Muscle of back (tissue), 13 donors: Measurements from ENCODE around the gene SPAM1. TPM values are rescaled to one million over a fixed set of nuclear protein-coding genes. Genes with fewer than 3 reads are reported as not detected.
"Not testable (repeated sequence)": the region's sequence is repeated elsewhere in the genome, so short reads cannot be mapped to it uniquely, and the experiment has no call there.

Source experiments
- DNase-seq, 3 donors: peaks; one replicate each; pipeline versions ENCODE4 v3.0.0 to v3.0.0-alpha.2; 2013
- long read RNA-seq, 9 donors: transcript quantifications; one replicate each; lab custom pipeline, GENCODE V29; 2026
- polyA plus RNA-seq, 10 donors: library from polyadenylated mRNA; unstranded; fragments of 120-200 nt; gene quantifications; one replicate each; pipeline ENCODE4 v1.2.1, GENCODE V29; 2013; ENCODE audit not compliant: insufficient read length in 10 of 10

SPAM1 gene, protein sequence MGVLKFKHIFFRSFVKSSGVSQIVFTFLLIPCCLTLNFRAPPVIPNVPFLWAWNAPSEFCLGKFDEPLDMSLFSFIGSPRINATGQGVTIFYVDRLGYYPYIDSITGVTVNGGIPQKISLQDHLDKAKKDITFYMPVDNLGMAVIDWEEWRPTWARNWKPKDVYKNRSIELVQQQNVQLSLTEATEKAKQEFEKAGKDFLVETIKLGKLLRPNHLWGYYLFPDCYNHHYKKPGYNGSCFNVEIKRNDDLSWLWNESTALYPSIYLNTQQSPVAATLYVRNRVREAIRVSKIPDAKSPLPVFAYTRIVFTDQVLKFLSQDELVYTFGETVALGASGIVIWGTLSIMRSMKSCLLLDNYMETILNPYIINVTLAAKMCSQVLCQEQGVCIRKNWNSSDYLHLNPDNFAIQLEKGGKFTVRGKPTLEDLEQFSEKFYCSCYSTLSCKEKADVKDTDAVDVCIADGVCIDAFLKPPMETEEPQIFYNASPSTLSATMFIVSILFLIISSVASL
- not detected for polyA plus RNA-seq
- long read RNA-seq, donor 1, result 0 reads
- long read RNA-seq, donor 2, result 0 reads
- long read RNA-seq, donor 3, result 0 reads
- long read RNA-seq, donor 4, result 0 reads
- long read RNA-seq, donor 5, result 0 reads
- long read RNA-seq, donor 6, result 0 reads
- long read RNA-seq, donor 7, result 0 reads
- long read RNA-seq, donor 8, result 0 reads
- long read RNA-seq, donor 9, result 0 reads

DNA sequence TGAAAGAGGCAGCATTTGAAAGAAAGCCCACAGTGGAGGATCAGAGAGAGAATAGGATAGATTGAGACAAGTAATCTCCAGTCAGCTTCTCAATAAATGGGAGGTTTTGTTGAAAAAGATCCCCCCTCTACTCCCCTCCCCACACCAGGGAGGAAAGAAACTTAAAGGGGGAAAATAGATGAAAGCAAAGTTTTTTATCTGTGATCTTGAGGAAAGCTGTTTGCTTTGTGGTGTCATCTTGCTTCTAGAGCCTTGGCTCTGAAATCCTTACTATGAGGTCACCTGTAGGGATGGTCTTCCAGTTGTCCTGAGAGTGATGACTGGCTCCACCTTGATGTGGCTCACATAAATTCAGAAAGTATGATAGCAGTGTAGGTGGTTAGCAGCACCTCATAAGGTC is at the start of gene SPAM1:
Gene SPAM1 (plus strand): TSS at position 301 of the 400 bp plus-strand sequence. CDS start 28,330 bp downstream, outside the sequence.
- DNase-seq, result no peak

DNA sequence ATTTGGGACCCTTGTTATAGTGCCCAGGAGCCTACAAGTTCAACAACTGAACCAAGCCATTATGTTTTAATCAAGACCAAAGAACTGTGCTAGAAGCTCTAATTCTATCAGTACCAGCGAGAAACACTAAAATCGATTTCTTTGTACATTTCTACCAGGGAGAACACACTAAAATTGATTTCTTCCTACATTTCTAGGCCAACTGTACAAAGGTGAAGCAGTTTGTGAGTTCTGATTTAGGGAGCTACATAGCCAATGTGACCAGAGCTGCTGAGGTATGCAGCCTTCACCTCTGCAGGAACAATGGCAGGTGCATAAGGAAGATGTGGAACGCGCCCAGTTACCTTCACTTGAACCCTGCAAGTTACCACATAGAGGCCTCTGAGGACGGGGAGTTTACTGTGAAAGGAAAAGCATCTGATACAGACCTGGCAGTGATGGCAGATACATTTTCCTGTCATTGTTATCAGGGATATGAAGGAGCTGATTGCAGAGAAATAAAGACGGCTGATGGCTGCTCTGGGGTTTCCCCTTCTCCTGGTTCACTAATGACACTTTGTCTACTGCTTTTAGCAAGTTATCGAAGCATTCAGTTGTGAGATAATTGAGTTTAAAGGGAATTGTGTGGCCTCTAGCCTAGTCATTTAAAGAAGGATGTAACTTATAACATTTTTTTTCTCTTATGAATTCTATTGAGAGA is 48.3 kb upstream of the SPAM1 start:
- no peak for DNase-seq

DNA sequence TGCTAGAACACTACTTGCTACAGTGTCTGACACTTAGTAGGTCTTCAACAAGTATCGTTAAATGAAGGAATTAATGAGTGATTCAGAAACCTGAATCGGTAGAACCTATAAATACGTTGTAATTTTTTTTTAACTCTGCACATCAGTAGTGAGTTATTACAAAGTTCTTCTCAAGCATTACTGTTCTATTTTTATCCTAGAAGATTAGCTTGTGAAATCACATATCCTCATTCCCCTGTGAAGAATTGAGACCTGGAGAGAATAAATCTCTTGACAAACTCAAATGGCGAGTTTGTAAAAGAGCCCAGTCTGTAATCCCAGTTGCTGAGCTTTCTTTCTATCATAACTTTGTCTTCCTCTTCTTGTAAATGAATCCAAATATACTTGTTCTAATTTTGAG is 45.4 kb upstream of the SPAM1 start:
- DNase-seq, result no peak

DNA sequence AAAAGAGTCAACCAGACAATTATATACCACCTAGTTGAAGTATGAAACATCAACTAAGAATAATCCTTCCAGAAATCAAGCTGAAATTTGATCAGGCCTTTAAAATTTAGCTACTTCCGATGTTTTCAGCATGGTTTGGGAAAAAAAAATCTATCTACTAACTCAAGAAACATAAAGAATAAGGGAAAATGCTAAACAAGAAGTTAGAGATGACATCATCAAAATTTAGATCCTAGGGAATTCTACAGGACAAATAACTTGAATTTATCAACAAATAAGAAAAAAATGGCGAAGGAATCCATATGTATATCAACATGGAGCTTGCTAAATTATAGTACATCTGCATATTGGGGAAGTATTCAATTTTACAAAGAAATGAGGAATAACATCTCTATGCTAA is 43.7 kb upstream of the SPAM1 start:
- no peak for DNase-seq

DNA sequence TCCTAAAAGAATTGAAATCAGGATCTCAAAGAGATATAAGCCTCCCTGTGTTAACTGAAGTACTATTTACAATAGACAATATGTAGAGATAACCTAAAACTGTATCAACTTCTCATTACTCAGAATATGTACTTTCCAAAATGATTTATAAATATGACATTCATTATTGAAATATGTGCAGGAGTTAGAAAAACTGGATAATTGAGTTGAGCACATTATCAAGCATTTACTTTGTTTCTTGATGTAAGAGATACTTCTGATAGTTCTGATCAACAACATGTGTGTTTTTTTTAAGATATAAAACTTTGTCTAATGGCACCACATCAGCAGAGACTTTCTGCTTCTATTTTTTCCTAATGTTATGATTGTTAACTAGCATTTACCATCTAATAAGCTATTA is 41.9 kb upstream of the SPAM1 start:
- DNase-seq, result no peak

DNA sequence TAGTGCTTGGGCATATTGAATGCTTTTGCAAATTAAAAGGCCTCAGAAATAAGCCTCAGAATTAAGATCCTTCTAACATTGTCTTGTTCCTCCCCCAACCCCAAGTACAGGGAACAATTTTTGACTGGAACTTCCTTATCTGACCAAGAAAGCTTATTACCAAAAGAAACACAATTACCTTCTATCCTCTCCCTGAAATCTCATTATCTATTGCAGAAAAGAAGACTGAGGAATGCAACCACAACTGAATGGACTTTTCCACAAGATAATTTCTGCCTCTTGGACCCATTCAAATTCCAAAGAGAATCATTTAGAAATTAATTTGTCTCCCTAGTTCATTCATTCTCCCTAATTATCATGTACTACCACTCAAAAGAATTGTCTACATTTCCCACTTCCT is 36.8 kb upstream of the SPAM1 start:
- DNase-seq, result no peak

DNA sequence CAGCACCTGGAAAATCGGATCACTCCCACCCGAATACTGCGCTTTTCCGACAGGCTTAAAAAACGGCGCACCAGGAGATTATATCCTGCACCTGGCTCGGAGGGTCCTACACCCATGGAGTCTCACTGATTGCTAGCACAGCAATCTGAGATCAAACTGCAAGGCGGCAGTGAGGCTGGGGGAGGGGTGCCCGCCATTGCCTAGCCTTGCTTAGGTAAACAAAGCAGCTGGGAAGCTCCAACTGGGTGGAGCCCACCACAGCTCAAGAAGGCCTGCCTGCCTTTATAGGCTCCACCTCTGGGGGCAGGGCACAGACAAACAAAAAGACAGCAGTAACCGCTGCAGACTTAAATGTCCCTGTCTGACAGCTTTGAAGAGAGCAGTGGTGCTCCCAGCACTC is 30.3 kb upstream of the SPAM1 start:
- not testable (repeated sequence) for DNase-seq

DNA sequence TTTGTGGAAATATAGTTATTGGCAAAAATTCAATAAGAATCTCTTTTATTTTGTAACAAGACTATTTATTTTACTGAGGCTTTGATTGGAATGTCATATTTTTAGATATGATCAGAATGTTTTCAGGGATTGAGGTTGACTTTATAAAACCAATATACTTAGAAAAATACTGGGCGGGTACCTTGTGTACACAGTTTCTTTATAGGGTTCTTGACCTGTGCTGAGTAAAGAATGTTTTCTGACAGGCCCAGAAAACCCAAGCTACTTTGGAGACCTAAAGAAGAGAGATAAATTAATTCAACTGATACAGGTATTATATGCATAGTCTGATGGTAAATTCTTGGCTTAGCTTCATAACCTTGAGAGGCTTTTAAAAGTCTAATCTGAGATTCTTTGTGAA is 23.9 kb upstream of the SPAM1 start:
- DNase-seq, result no peak

DNA sequence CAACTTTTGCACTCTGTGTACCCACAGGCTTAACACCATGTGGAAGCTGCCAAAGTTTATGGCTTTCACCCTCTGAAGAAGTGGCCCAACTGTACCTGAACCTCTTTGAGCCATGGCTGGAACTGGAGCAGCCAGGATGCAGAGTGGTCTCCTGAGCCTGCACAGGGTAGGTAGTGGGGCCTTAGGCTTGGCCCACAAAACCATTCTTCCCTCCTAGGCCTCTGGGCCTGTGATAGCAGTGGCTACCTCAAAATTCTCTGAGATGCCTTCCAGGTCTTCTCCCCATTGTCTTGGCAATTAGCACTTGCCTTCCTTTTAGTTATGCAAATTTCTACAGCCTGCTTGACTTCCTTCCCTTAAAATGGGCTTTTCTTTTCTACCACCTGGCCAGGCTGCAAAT is 19.3 kb upstream of the SPAM1 start:
- DNase-seq, result no peak

DNA sequence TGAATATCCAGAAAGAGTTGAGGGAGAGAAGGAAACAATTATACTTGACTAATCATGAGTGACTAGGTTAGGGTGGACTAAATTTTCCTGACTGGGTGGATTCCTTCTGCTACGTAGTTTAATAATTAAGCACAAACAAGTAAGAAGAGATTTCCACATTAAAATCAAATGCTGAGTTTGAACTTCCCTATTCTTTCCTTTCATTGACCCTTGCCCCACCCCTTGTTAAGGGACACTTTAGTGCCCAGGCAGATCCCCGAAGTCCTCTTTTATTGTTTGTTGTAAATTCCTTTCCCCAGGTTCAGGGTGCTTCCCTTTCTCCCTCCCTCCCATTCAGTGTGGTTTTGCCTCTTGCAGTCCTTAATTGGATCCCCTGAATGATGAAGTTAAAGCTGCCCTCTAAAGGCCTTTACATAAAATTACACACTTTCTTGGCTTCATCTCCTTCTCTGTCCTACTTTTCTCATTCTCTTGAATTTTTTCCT is 8.8 kb upstream of the SPAM1 start:
- DNase-seq, result no peak

DNA sequence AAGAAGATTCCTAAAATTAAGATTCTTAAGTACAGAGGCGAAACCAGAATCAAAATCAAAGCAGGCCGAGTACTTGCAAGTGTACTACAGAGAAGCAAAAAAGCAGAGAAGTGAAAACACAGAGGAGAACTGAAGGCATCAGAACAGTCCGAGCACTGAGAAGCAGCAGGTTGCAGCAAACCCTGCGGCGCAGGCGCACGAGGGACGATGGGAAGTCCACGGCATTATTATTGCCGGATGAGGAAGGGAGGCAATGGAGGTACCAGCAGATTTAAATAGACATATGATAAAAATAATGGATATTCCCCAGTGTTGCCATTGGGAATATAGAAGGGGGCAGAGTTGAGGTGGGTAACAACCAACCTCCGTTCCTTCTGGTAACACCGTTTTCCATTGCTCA is 7.2 kb upstream of the SPAM1 start:
- DNase-seq, result no peak

DNA sequence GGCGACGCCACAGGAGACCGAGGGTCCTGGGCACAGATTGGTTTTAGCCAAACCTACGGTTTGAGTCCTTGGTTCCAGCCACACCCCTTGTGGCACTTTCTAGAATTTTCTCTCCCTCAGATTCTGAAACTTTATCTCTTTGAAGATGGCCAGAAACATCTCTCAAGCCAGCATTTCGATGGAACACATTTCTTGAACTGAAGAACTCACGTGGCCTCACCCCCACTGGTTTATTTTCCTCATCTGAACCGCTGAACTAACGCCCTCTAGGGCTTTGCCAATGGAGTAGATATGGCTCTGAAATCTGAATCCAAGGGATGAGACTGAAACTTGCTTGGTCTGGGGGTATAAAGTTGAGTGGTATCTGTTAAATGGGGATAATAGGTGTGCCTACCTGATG is 6.7 kb upstream of the SPAM1 start:
- DNase-seq, result no peak

DNA sequence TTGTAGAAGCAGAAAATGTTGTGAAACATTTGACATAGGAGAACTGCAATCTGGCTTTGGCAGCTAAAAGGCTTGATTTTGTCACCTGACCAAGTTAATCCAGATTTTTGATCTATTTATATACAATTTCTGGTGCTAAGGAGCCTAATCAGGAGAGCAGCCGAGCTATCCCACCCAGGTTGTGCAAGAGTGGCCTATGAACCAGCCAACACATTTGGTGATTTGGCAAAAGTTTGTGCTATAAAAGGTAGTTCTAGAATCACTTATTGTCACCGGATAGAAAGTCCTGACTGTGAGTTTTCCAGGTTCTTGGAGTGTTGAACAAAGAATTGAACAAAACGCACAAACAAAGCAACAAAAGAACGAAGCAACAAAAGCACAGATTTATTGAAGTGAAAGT is 1.4 kb upstream of the SPAM1 start:
- no peak for DNase-seq

DNA sequence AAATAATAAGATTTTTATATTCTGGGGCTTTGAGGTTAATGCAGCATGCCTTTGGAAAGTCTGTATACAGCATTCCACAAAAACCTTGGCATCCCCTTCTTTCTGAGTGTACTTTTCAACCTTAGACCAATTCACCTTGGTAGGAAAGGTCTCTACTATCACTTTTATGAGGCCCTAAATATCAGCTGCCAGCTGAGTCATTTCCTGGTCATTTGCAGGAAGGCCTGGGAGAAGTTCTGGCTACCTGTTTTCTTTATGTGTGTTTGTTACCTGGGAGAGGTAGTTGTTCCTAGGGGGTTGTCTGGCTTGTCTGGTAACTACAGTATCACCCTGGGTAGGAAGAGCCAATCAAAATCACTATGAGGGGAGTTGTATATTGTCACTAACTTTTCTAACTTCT is 4.1 kb downstream of the SPAM1 start:
- no peak for DNase-seq

DNA sequence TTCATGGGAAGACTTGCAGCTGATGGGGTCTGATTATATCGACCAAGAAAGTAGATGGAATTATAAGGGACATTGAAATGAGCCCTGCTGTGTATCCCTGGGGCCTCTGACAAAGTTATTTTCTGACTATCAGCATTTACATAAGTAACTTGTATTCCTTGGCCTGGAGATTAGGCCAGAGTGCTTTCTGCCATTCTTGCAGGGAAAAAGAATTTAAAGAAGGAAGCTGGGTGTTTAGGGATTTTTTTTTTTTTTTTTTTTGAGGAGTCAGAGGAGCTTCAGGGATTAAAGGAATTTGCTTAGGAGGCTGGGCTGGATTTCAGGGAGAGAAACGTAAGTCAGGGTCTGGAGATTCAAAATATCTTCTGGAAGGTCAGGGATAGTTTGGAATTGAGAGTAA is 4.6 kb downstream of the SPAM1 start:
- DNase-seq, result no peak

DNA sequence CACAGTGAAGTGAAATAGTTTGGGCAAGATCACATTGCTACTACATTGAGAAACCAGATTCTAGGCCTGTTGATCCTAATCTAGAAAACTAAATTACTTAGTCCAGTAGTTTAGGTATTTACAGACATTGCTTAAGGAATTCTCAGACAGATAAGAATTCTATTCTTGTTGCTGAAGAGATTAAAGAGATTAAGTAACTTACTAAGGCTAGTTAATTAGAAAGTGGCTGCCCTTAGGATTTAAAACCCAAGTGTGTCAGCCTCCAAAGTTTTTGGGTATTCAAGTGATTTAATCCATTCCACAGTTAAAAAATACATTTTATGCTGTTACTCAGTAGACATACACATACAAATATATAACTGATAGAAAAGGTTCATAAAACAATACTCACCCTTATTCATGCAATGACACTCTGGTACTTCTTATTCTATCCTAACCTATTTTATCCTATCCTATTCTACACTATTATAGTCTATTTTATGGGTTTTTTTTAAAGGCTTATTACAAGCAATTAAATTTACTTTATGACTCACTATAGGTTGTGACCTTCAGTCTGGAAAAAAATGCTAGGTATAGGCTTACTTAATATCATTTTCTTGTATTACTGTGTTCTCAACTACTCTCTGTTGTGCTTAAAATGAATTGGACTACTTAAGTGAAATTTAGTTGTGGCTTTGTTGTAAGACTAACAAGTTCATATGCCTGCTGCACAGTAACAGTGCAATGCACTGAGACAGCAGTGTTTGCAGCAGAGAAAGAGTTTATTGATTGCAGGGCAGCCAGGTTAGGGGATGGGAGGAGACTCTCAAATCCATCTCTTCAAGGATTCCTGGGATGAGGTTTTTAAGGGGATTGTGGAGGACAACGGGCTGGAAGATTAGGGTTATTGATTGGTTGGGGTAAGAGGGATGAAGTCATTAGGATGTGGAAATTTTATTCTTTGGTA is 10.7 kb downstream of the SPAM1 start:
- DNase-seq, result no peak

DNA sequence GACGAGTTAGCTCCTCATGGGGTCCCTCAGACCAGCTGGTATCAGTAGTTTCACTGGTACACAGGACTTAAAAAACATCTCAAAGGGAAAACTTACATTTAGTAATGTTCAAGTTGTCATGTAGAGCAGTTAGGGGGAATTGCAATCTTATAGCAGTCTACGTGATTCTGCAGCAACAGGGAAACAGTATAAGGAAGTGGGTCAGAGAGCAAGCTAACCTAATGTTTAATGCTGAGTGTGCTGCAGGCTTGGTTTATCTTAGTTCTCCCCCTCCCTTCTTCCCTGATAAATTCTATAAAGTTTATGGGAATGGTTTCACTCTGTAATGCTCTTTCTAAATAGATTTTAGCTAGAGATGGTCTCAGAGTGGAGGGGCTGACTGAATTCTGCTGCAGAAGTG is 11.3 kb downstream of the SPAM1 start:
- DNase-seq, result no peak

DNA sequence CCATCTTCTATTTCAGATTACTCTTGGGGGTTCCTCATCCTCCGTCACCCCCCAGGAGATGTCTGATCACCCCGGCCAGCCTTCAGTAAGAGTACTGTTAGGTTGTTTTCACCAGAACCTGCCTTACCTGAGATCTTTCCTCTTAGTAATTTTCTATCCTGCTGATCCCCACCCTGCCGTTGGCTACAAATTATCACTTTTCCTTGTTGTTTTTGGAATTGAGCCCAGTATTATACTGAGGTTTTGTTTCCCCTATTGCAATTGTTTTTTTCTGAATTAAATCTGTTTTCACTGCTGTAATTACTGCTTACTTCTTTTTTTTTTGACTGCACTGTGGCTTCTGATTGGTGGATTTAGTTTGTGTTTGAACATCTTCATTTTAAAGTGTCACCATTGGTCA is 14.7 kb downstream of the SPAM1 start:
- no peak for DNase-seq

DNA sequence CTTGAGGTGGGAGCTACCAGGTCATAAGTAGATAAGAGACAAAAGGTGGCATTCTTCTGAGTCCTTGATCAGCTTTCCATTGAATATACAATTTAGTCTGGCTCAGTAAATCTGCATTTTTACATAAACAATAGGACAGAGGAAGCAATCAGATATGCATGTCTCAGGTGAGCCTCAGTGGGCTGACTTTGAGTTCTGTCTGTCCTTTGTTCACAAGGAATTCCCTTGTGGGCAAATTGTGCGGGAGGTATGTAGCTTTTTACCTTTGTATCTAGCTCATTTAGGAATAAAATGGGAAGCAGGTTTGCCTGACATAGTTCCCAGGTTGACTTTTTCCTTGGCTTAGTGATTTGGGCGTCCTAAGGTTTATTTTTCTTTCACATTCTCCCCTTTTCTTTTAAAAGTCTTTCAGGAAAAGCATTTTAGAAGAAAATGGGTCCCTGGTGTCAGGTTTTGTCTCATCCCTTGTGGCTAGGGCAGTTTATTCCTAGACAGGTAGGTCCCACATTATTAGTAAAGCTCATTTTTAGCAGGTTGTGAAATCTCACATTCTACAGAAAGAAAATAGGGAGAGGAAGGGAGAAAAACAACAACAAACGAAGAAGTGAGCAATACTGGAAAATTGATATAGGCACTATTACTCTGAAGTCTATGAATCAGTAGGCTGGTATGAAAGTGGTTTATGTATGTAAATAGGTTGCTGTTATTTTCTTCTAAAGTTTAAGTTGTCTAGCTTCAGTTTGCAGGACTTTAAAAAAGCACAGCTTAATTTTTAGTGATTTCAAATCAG is 16.5 kb downstream of the SPAM1 start:
- no peak for DNase-seq

DNA sequence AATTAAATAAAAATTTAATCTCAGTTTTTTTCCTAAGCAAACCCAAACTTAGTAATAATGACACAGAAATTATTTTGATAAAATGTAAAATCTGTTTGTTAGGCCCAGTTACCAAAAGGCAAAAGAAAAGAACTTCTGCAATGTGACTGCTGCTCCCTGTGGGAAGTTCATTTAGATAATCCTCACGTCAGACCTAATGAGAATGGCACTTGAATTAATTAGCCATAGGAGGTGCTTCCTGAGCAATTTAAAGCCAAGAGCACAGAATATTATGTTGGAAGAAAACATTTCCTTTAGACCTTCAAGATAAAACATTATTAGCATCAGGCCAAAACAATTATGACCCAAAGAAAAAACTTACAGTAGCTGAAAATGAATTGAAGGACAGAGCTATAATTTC is 19.4 kb downstream of the SPAM1 start:
- no peak for DNase-seq

DNA sequence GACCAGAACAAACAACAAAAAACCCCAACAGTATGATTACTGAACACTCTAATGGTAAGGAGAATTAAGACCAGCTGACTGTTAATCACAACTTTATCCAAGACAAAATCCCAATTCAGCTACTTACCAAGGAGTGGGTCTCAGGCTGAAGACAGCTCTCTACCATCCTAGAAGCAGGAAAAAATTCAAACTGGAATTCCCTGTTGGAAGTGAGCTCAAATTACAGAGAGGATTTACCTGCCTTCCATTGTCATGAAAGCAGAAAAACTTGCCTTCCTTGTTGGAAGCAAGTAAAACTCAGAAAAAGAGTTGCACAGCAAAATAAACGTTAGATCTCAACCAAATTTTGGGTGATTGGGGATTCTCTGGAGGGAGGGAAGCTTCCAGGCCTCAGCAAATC is 20.9 kb downstream of the SPAM1 start:
- DNase-seq, result no peak
